CD4-positive, alpha-beta memory T cell (primary cell): ENCODE results near the gene MADD. TPM values are rescaled to one million over a fixed set of nuclear protein-coding genes. Genes with fewer than 3 reads are reported as not detected.

Experiments
- CTCF ChIA-PET: fragments of 350-600 bp; sonication (Branson Sonifier 250); formaldehyde crosslinking; loops from one replicate; lab custom pipeline; 2021; ENCODE audit warnings: inconsistent platforms; ENCODE audit not compliant: partially characterized antibody; lab: Charles Lee
- POLR2A ChIA-PET: fragments of 350-600 bp; sonication (Branson Sonifier 250); formaldehyde crosslinking; loops from one replicate; lab custom pipeline; 2021; ENCODE audit not compliant: partially characterized antibody; lab: Charles Lee
- DNase-seq, 5 donors: peaks; one replicate each; pipeline versions ENCODE4 v3.0.0 to v3.0.0-alpha.2; 2020 to 2022; ENCODE audit warnings: mixed read lengths in 1 of 5
- H3K27ac ChIP-seq: one replicate; pipeline ENCODE4 v1.7.0; 2013; ENCODE audit warnings: low read depth, low read length
- H3K27me3 ChIP-seq: 2 replicates; pipeline ENCODE4 v1.7.0; 2013; ENCODE audit warnings: mild to moderate bottlenecking, low read length, moderate library complexity; ENCODE audit not compliant: insufficient read depth
- H3K36me3 ChIP-seq: 2 replicates; pipeline ENCODE4 v1.7.0; 2013; ENCODE audit warnings: mild to moderate bottlenecking, low read length, moderate library complexity; ENCODE audit not compliant: insufficient read depth
- H3K4me1 ChIP-seq: 2 replicates; pipeline ENCODE4 v1.7.0; 2013; ENCODE audit warnings: mild to moderate bottlenecking, low read length, moderate library complexity; ENCODE audit not compliant: insufficient read depth
- H3K4me3 ChIP-seq, 2 donors: one replicate each; pipeline ENCODE4 v1.7.0; 2013; ENCODE audit warnings: low read length in 2 of 2, mild to moderate bottlenecking in 1 of 2
- H3K9me3 ChIP-seq, 2 donors: one replicate each; pipeline ENCODE4 v1.7.0; 2013; ENCODE audit warnings: low read length in 2 of 2, control low read depth in 1 of 2; ENCODE audit not compliant: control insufficient read depth in 1 of 2
- H3K27ac Mint-ChIP-seq, 7 donors: one replicate each; pipeline ENCODE4 v1.8.0; 2020 to 2021; ENCODE audit warnings: mixed read lengths in 7 of 7, mild to moderate bottlenecking in 6 of 7, inconsistent platforms in 3 of 7, moderate library complexity in 3 of 7
- H3K27me3 Mint-ChIP-seq, 2 donors: one replicate each; pipeline ENCODE4 v1.8.0; 2020 to 2021; ENCODE audit warnings: mixed read lengths in 2 of 2
- H3K36me3 Mint-ChIP-seq, 2 donors: one replicate each; pipeline ENCODE4 v1.8.0; 2020 to 2021; ENCODE audit warnings: mixed read lengths in 2 of 2, inconsistent platforms in 1 of 2, mild to moderate bottlenecking in 1 of 2
- H3K4me1 Mint-ChIP-seq, 4 donors: one replicate each; pipeline ENCODE4 v1.8.0; 2020 to 2021; ENCODE audit warnings: mixed read lengths in 4 of 4, mild to moderate bottlenecking in 1 of 4
- H3K4me3 Mint-ChIP-seq, 8 donors: one replicate each; pipeline ENCODE4 v1.8.0; 2020 to 2021; ENCODE audit warnings: mixed read lengths in 8 of 8, mild to moderate bottlenecking in 7 of 8, moderate library complexity in 6 of 8, inconsistent platforms in 3 of 8
- H3K9me3 Mint-ChIP-seq, 8 donors: one replicate each; pipeline ENCODE4 v1.8.0; 2020 to 2021; ENCODE audit warnings: mixed read lengths in 8 of 8, mild to moderate bottlenecking in 5 of 8, inconsistent platforms in 3 of 8, moderate library complexity in 1 of 8
- intact Hi-C: fragments of 100-400 bp; cut with micrococcal nuclease; formaldehyde crosslinking; loops from one replicate; pipeline ENCODE4 v1.15.1; 2023
- polyA plus RNA-seq, 2 donors: library from polyadenylated mRNA; unstranded; fragments of 300-500 nt; fragmentation: Illumina TruSeq; gene quantifications; one replicate each; pipeline ENCODE4 v1.2.3, GENCODE V29; 2021
- total RNA-seq, 2 experiments: library from RNA; stranded (reverse); gene quantifications; one replicate each; pipeline ENCODE4 v1.2.3, GENCODE V29; 2021

MADD gene
- total RNA-seq = 100 to 1,000 TPM; 118 to 119 TPM
- 10 to 100 TPM; 19.3 to 32.4 TPM for polyA plus RNA-seq

GRCh38 chr11:47269829-47270305, at the start of gene MADD:
Gene MADD (plus strand): TSS chr11:47270133.
- H3K4me3 ChIP-seq = peak within 1 kb of the TSS; percentile 90 to 95
- H3K4me1 ChIP-seq = peaks cover 50% of the 10 kb centered on the region
- H3K27me3 Mint-ChIP-seq = no peaks in the 10 kb centered on the region
- H3K27ac ChIP-seq = peak within 1 kb of the TSS; percentile 79
- H3K9me3 Mint-ChIP-seq = no peaks in the 10 kb centered on the region
- intact Hi-C loops = loop anchor here (1.0 to 10.0 kb wide), 9 partner anchors 22 to 1425 kb away; partner anchors contain the start of genes ACP2, CKAP5, CRY2 and KBTBD4
- peak; percentile 89 to 92 (median 91) for DNase-seq
- peaks cover 5 to 28% of the 10 kb centered on the region in 2 donors for H3K36me3 Mint-ChIP-seq
- no peaks in the 10 kb centered on the region for H3K9me3 ChIP-seq
- H3K27ac Mint-ChIP-seq = peak within 1 kb of the TSS; percentile 94 to 100 (median 97)
- ChIA-PET CTCF (interaction anchor here (1.3 to 1.9 kb wide), 5 partner anchors 34 to 142 kb away, joined by 4 to 9 read pairs (median 5); partner anchors contain the start of gene DDB2), POLR2A (interaction anchor here (1.2 to 4.5 kb wide), 9 partner anchors 10 to 139 kb away, joined by 3 to 57 read pairs (median 8); partner anchors contain the start of genes ACP2, ARFGAP2, DDB2 and SLC39A13)
- peak within 1 kb of the TSS; percentile 87 to 95 (median 93) for H3K4me3 Mint-ChIP-seq
- H3K36me3 ChIP-seq = peaks cover 13% of the 10 kb centered on the region
- peaks cover 43 to 67% (median 57%) of the 10 kb centered on the region in 4 donors for H3K4me1 Mint-ChIP-seq
- no peaks in the 10 kb centered on the region for H3K27me3 ChIP-seq

- no peak for DNase-seq
- Histone ChIP-seq H3K9me3 (no peaks in the 10 kb centered on the region), H3K4me3 (no peak overlapping the region), H3K27ac (no peak overlapping the region), H3K4me1 (peaks cover 29% of the 10 kb centered on the region), H3K27me3 (no peaks in the 10 kb centered on the region), H3K36me3 (peaks cover 12% of the 10 kb centered on the region)
- H3K27ac Mint-ChIP-seq = peak overlapping the region in 5 of 7 donors; percentile 4 to 83 (median 24)
- H3K4me1 Mint-ChIP-seq = peaks cover 26 to 38% (median 29%) of the 10 kb centered on the region in 4 donors
- POLR2A ChIA-PET = interaction anchor here (0.8 to 1.7 kb wide), 5 partner anchors 9 to 34 kb away, joined by 3 to 5 read pairs (median 4); partner anchors contain the start of gene ACP2
- CTCF ChIA-PET = interaction anchor here (2.0 kb wide), 1 partner anchor 43 kb away, joined by 4 read pairs; no protein-coding TSS in a partner anchor
- H3K4me3 Mint-ChIP-seq = peak overlapping the region in 1 of 8 donors; percentile 45
- peaks cover 14 to 50% of the 10 kb centered on the region in 2 donors for H3K36me3 Mint-ChIP-seq
- H3K9me3 Mint-ChIP-seq = no peaks in the 10 kb centered on the region
- H3K27me3 Mint-ChIP-seq = no peaks in the 10 kb centered on the region
- intact Hi-C loops = no loop called here
Measured at GRCh38 chr11:47220401-47220821, 49.5 kb upstream of the MADD start.

GRCh38 chr11:47222696-47223095, 47.2 kb upstream of the MADD start:
- H3K27ac ChIP-seq = no peak overlapping the region
- DNase-seq = no peak
- peaks cover 10% of the 10 kb centered on the region for H3K4me1 ChIP-seq
- Mint-ChIP-seq H3K4me1 (peaks cover 15 to 22% (median 17%) of the 10 kb centered on the region in 4 donors), H3K27ac (peak overlapping the region in 1 of 7 donors; percentile 19), H3K4me3 (no peak overlapping the region), H3K36me3 (peaks cover 29 to 43% of the 10 kb centered on the region in 2 donors), H3K9me3 (no peaks in the 10 kb centered on the region), H3K27me3 (no peaks in the 10 kb centered on the region)
- H3K9me3 ChIP-seq = no peaks in the 10 kb centered on the region
- intact Hi-C loops = no loop called here
- H3K36me3 ChIP-seq = peaks cover 12% of the 10 kb centered on the region
- no peak overlapping the region for H3K4me3 ChIP-seq
- no peaks in the 10 kb centered on the region for H3K27me3 ChIP-seq
- ChIA-PET POLR2A (no interaction called here), CTCF (interaction anchor here (1.9 kb wide), 1 partner anchor 10 kb away, joined by 4 read pairs; no protein-coding TSS in a partner anchor)

- H3K36me3 Mint-ChIP-seq = peaks cover 27 to 34% of the 10 kb centered on the region in 2 donors
- H3K4me3 ChIP-seq = no peak overlapping the region
- H3K27me3 Mint-ChIP-seq = no peaks in the 10 kb centered on the region
- no peak overlapping the region for H3K27ac ChIP-seq
- H3K27ac Mint-ChIP-seq = peak overlapping the region in 3 of 7 donors; percentile 73 to 85 (median 75)
- POLR2A ChIA-PET = interaction anchor here (0.6 kb wide), 1 partner anchor 148 kb away, joined by 4 read pairs; no protein-coding TSS in a partner anchor
- no peaks in the 10 kb centered on the region for H3K27me3 ChIP-seq
- no peak overlapping the region for H3K4me3 Mint-ChIP-seq
- H3K4me1 ChIP-seq = no peaks in the 10 kb centered on the region
- no peaks in the 10 kb centered on the region for H3K9me3 ChIP-seq
- H3K9me3 Mint-ChIP-seq = no peaks in the 10 kb centered on the region
- CTCF ChIA-PET = no interaction called here
- DNase-seq = no peak
- peaks cover 3 to 8% (median 5%) of the 10 kb centered on the region in 4 donors for H3K4me1 Mint-ChIP-seq
- intact Hi-C loops = no loop called here
- no peaks in the 10 kb centered on the region for H3K36me3 ChIP-seq
Measured at GRCh38 chr11:47225552-47226400, 44.2 kb upstream of the MADD start.

DNA sequence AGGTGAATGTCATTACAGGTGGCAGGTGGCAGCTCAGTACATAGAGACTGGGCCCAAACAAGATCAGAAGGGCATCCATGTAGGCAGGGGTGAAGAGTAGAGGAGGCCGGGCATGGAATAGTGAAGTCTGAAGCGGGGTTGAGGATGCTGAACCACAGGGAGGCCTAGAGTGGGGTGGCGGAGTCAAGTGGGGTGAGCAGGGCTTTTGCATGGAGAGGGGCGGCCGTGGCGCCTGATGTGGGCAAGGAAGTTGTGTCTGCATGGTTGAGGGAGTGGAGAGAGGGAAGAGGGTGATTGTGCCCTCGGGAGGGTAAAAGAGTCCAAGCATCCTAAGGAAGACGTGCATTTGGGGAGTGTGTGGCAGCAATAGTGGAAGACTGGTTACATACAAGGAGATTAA, 40.8 kb upstream of the MADD start:
- H3K4me1 ChIP-seq = peaks cover 2% of the 10 kb centered on the region
- no peaks in the 10 kb centered on the region for H3K9me3 ChIP-seq
- no peaks in the 10 kb centered on the region for H3K27me3 ChIP-seq
- peaks cover 26 to 27% of the 10 kb centered on the region in 2 donors for H3K36me3 Mint-ChIP-seq
- no peaks in the 10 kb centered on the region for H3K27me3 Mint-ChIP-seq
- H3K4me1 Mint-ChIP-seq = peaks cover 6 to 11% (median 7%) of the 10 kb centered on the region in 4 donors
- ChIA-PET POLR2A (interaction anchor here (1.0 to 1.6 kb wide), 2 partner anchors 9 to 14 kb away, joined by 4 to 5 read pairs; partner anchors contain the start of gene DDB2), CTCF (interaction anchor here (0.6 to 1.6 kb wide), 2 partner anchors 14 to 208 kb away, joined by 3 read pairs; partner anchors contain the start of gene DDB2)
- intact Hi-C loops = no loop called here
- no peak for DNase-seq
- peaks cover 0 to 2% (median 0%) of the 10 kb centered on the region in 8 donors for H3K9me3 Mint-ChIP-seq
- peak overlapping the region in 5 of 7 donors; percentile 24 to 79 (median 59) for H3K27ac Mint-ChIP-seq
- no peak overlapping the region for H3K4me3 ChIP-seq
- H3K36me3 ChIP-seq = no peaks in the 10 kb centered on the region
- H3K27ac ChIP-seq = no peak overlapping the region
- H3K4me3 Mint-ChIP-seq = no peak overlapping the region

GRCh38 chr11:47233051-47233450, 36.9 kb upstream of the MADD start:
- Mint-ChIP-seq H3K9me3 (peaks cover 0 to 2% (median 0%) of the 10 kb centered on the region in 8 donors), H3K27me3 (no peaks in the 10 kb centered on the region), H3K36me3 (peaks cover 18 to 29% of the 10 kb centered on the region in 2 donors), H3K4me3 (no peak overlapping the region), H3K4me1 (peaks cover 11 to 32% (median 23%) of the 10 kb centered on the region in 4 donors), H3K27ac (peak overlapping the region in 6 of 7 donors; percentile 27 to 98 (median 81))
- intact Hi-C loops = no loop called here
- no peak overlapping the region for H3K27ac ChIP-seq
- ChIA-PET POLR2A (interaction anchor here (0.7 to 7.8 kb wide), 4 partner anchors 15 to 38 kb away, joined by 3 to 61 read pairs (median 28); partner anchors contain the start of genes ACP2, DDB2 and MADD), CTCF (interaction anchor here (0.7 to 4.6 kb wide), 12 partner anchors 11 to 620 kb away, joined by 3 to 25 read pairs (median 5); partner anchors contain the start of genes ACP2 and DDB2)
- peaks cover 25% of the 10 kb centered on the region for H3K4me1 ChIP-seq
- no peaks in the 10 kb centered on the region for H3K27me3 ChIP-seq
- no peak overlapping the region for H3K4me3 ChIP-seq
- no peak for DNase-seq
- H3K36me3 ChIP-seq = no peaks in the 10 kb centered on the region
- no peaks in the 10 kb centered on the region for H3K9me3 ChIP-seq
